ENCODE data around the gene IQCN.

DNA sequence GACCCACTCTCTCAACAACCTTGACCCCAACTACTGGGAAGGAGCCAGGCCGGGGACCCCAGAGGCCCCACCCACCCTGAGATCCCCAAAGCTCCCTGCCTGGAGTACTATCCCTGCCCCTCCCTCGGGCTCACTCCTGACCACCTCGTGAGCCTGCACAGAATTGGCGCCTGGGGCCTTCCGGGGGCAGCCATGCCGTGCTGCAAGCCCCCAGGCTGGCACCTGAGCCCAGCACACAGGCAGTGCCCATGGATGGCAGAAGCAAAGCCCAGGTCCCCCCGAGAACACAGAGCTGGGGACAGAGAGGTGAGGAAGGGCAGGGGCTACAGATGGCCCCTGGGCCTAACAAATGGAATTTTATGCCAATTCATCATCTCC, 34.7 kb upstream of the IQCN start:
- no peak for TF ChIP-seq EZH2 (IDR thresholded peaks at IDR 0.05; ENCODE audit: low read length)
- TF ChIP-seq, protein P1, sequence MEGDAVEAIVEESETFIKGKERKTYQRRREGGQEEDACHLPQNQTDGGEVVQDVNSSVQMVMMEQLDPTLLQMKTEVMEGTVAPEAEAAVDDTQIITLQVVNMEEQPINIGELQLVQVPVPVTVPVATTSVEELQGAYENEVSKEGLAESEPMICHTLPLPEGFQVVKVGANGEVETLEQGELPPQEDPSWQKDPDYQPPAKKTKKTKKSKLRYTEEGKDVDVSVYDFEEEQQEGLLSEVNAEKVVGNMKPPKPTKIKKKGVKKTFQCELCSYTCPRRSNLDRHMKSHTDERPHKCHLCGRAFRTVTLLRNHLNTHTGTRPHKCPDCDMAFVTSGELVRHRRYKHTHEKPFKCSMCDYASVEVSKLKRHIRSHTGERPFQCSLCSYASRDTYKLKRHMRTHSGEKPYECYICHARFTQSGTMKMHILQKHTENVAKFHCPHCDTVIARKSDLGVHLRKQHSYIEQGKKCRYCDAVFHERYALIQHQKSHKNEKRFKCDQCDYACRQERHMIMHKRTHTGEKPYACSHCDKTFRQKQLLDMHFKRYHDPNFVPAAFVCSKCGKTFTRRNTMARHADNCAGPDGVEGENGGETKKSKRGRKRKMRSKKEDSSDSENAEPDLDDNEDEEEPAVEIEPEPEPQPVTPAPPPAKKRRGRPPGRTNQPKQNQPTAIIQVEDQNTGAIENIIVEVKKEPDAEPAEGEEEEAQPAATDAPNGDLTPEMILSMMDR (optimal IDR thresholded peaks at IDR 0.05 in 1 of 3, IDR thresholded peaks at IDR 0.05 in 1 of 3, conservative IDR thresholded peaks at IDR 0.05 in 1 of 3; ENCODE audit: extremely low read depth in 1 of 3, insufficient read depth in 2 of 3, low read length in 3 of 3), result no peak
